SK-N-MC (cell line): ENCODE measurements around the gene DYDC1.

Experiments
- DNase-seq: peaks from one replicate; pipeline ENCODE4 v3.0.0-alpha.2; 2011; ENCODE audit warnings: low read depth, low spot score
- H3K27ac ChIP-seq: fragments of 200-600 bp; sonication (generic); 2 replicates; pipeline ENCODE4 v1.5.1; 2016; ENCODE audit warnings: mixed run types
- H3K36me3 ChIP-seq: fragments of 200-600 bp; sonication (generic); 2 replicates; pipeline ENCODE4 v1.6.1; 2017; ENCODE audit warnings: antibody characterized with exemption, low read length, mixed read lengths; ENCODE audit not compliant: insufficient read depth
- H3K4me3 ChIP-seq: fragments of 200-600 bp; sonication (generic); 2 replicates; pipeline ENCODE4 v1.5.1; 2016
- H3K9ac ChIP-seq: fragments of 200-600 bp; sonication (generic); 2 replicates; pipeline ENCODE4 v1.8.0; 2017; ENCODE audit warnings: mixed run types, mixed read lengths; ENCODE audit not compliant: insufficient read length
- H3K9me3 ChIP-seq: fragments of 200-600 bp; sonication (generic); 2 replicates; pipeline ENCODE4 v1.6.1; 2017; ENCODE audit warnings: low read depth, mild to moderate bottlenecking, antibody characterized with exemption, low read length, moderate library complexity, mixed read lengths
- EZH2 ChIP-seq: fragments of 200-600 bp; sonication (generic); IDR thresholded peaks from one replicate; pipeline ENCODE4 v1.6.1; 2017; ENCODE audit warnings: antibody characterized with exemption
- FOXP2 ChIP-seq: optimal IDR thresholded peaks from 2 replicates; pipeline ENCODE3; 2011; ENCODE audit warnings: mild to moderate bottlenecking, moderate library complexity; ENCODE audit not compliant: insufficient read depth; ENCODE audit errors: extremely low read length, control extremely low read depth
- POLR2AphosphoS5 ChIP-seq: IDR thresholded peaks from 2 replicates; pipeline ENCODE4 v1.6.1; 2012; ENCODE audit warnings: mild to moderate bottlenecking, low read depth, low read length, borderline replicate concordance

Gene DYDC1

GRCh38 chr10:80357851-80358125, 1.2 kb upstream of the DYDC1 start:
- no peaks in the 10 kb centered on the region for H3K9me3 ChIP-seq
- no peak for DNase-seq
- TF ChIP-seq FOXP2 (no peak), POLR2AphosphoS5 (no peak), EZH2 (no peak)
- H3K9ac ChIP-seq: no peak overlapping the region
- no peaks in the 10 kb centered on the region for H3K36me3 ChIP-seq
- H3K4me3 ChIP-seq: no peak overlapping the region
- H3K27ac ChIP-seq: no peak overlapping the region

GRCh38 chr10:80356989-80357850, 665 bp upstream of the DYDC1 start:
- TF ChIP-seq POLR2AphosphoS5 (no peak), EZH2 (no peak), FOXP2 (no peak)
- Histone ChIP-seq H3K27ac (no peak overlapping the region), H3K4me3 (peak overlapping the region; percentile 67), H3K9ac (no peak overlapping the region), H3K9me3 (no peaks in the 10 kb centered on the region), H3K36me3 (no peaks in the 10 kb centered on the region)
- DNase-seq: no peak

GRCh38 chr10:80351220-80351619, 5.3 kb downstream of the DYDC1 start:
- Histone ChIP-seq H3K27ac (no peak overlapping the region), H3K9me3 (no peaks in the 10 kb centered on the region), H3K9ac (no peak overlapping the region), H3K36me3 (no peaks in the 10 kb centered on the region), H3K4me3 (no peak overlapping the region)
- DNase-seq: no peak
- TF ChIP-seq POLR2AphosphoS5 (no peak), FOXP2 (no peak), EZH2 (no peak)

GRCh38 chr10:80350251-80350650, 6.3 kb downstream of the DYDC1 start:
- Histone ChIP-seq H3K27ac (no peak overlapping the region), H3K4me3 (no peak overlapping the region), H3K9me3 (no peaks in the 10 kb centered on the region), H3K36me3 (no peaks in the 10 kb centered on the region), H3K9ac (no peak overlapping the region)
- TF ChIP-seq EZH2 (no peak), POLR2AphosphoS5 (no peak), FOXP2 (no peak)
- no peak for DNase-seq

GRCh38 chr10:80344912-80345311, 11.6 kb downstream of the DYDC1 start:
- TF ChIP-seq FOXP2 (no peak), POLR2AphosphoS5 (no peak)
- no peaks in the 10 kb centered on the region for H3K9me3 ChIP-seq
- no peak overlapping the region for H3K4me3 ChIP-seq
- H3K36me3 ChIP-seq: no peaks in the 10 kb centered on the region
- DNase-seq: no peak
- no peak overlapping the region for H3K27ac ChIP-seq
- no peak overlapping the region for H3K9ac ChIP-seq

GRCh38 chr10:80344276-80344675, 12.3 kb downstream of the DYDC1 start:
- Histone ChIP-seq H3K9me3 (no peaks in the 10 kb centered on the region), H3K27ac (no peak overlapping the region), H3K36me3 (no peaks in the 10 kb centered on the region), H3K9ac (no peak overlapping the region), H3K4me3 (no peak overlapping the region)
- no peak for DNase-seq
- no peak for TF ChIP-seq FOXP2
- no peak for TF ChIP-seq POLR2AphosphoS5
- no peak for TF ChIP-seq EZH2

- no peak for TF ChIP-seq FOXP2
- no peak for TF ChIP-seq EZH2
- H3K27ac ChIP-seq: no peak overlapping the region
- H3K4me3 ChIP-seq: no peak overlapping the region
- no peaks in the 10 kb centered on the region for H3K9me3 ChIP-seq
- no peak overlapping the region for H3K9ac ChIP-seq
- no peaks in the 10 kb centered on the region for H3K36me3 ChIP-seq
- DNase-seq: no peak
Measured at GRCh38 chr10:80333983-80334382, 22.6 kb downstream of the DYDC1 start.

- Histone ChIP-seq H3K36me3 (no peaks in the 10 kb centered on the region), H3K4me3 (no peak overlapping the region), H3K9ac (no peak overlapping the region), H3K27ac (no peak overlapping the region), H3K9me3 (no peaks in the 10 kb centered on the region)
- DNase-seq: no peak
- TF ChIP-seq EZH2: no peak
- TF ChIP-seq FOXP2: no peak
- no peak for TF ChIP-seq POLR2AphosphoS5
Measured at GRCh38 chr10:80324891-80325364, 31.6 kb downstream of the DYDC1 start.

GRCh38 chr10:80324086-80324485, 32.5 kb downstream of the DYDC1 start:
- no peak overlapping the region for H3K9ac ChIP-seq
- no peaks in the 10 kb centered on the region for H3K9me3 ChIP-seq
- no peak overlapping the region for H3K4me3 ChIP-seq
- DNase-seq: no peak
- TF ChIP-seq FOXP2: no peak
- TF ChIP-seq EZH2: no peak
- TF ChIP-seq POLR2AphosphoS5: no peak
- H3K36me3 ChIP-seq: no peaks in the 10 kb centered on the region
- no peak overlapping the region for H3K27ac ChIP-seq
